Muscle of leg (tissue), 9 donors: Measurements from ENCODE around the gene HAPSTR1. TPM values are rescaled to one million over a fixed set of nuclear protein-coding genes. Genes with fewer than 3 reads are reported as not detected.

Experiments
- polyA plus RNA-seq, 8 donors: library from polyadenylated mRNA; unstranded; fragments of 120-200 nt; gene quantifications; one replicate each; pipeline versions ENCODE4 v1.2.1 to v1.2.3, GENCODE V29; 2013; ENCODE audit warnings: inconsistent platforms in 1 of 8, low replicate concordance in 1 of 8; ENCODE audit not compliant: insufficient read length in 8 of 8, insufficient read depth in 1 of 8
- total RNA-seq: library from RNA; stranded (reverse); fragments of 120-200 nt; gene quantifications from one replicate; pipeline ENCODE4 v1.2.4, GENCODE V29; 2013

Gene HAPSTR1
- total and polyA plus RNA-seq, 9 donors = 24.9 to 47.8 (median 31.8) TPM

Other genes starting within 250 kb of the HAPSTR1 start
- gene CARHSP1, start 222.6 kb upstream of the HAPSTR1 start, total RNA-seq = 144 TPM
- 100 to 1,000 TPM; 100 to 151 (median 134) TPM for gene CARHSP1, start 222.6 kb upstream of the HAPSTR1 start, polyA plus RNA-seq
- gene LITAFD, start 209.3 kb upstream of the HAPSTR1 start, total RNA-seq = not detected
- gene LITAFD, start 209.3 kb upstream of the HAPSTR1 start, polyA plus RNA-seq = not detected
- gene USP7, start 127.7 kb upstream of the HAPSTR1 start, total RNA-seq = 41.3 TPM
- gene USP7, start 127.7 kb upstream of the HAPSTR1 start, polyA plus RNA-seq = 10 to 100 TPM; 56.4 to 71.1 (median 63.3) TPM